ENCODE data around the gene FIBP.
A peak's percentile ranks its signal among the peaks of the same experiment; 100 is the strongest.
"Not testable (repeated sequence)": the region's sequence is repeated elsewhere in the genome, so short reads cannot be mapped to it uniquely, and the experiment has no call there.

FIBP gene

GRCh38 chr11:65915101-65915820 lies 27.0 kb upstream of the FIBP start:
- no peak for DNase-seq (ENCODE audit: low read depth in 2 of 2)

GRCh38 chr11:65912845-65913244 lies 24.6 kb upstream of the FIBP start:
- no peak for DNase-seq (ENCODE audit: low read depth in 2 of 2)

GRCh38 chr11:65911682-65912568 lies 23.7 kb upstream of the FIBP start:
- DNase-seq (ENCODE audit: low read depth in 2 of 2), result no peak

GRCh38 chr11:65907878-65908277 lies 19.6 kb upstream of the FIBP start:
- no peak for DNase-seq (ENCODE audit: low read depth in 2 of 2)

GRCh38 chr11:65906602-65907001 lies 18.3 kb upstream of the FIBP start:
- DNase-seq (ENCODE audit: low read depth in 2 of 2), result no peak

GRCh38 chr11:65903715-65904114 lies 15.4 kb upstream of the FIBP start:
- DNase-seq (ENCODE audit: low read depth in 2 of 2), result no peak

- no peak for DNase-seq (ENCODE audit: low read depth in 2 of 2)
Observed at GRCh38 chr11:65903068-65903481, 14.8 kb upstream of the FIBP start.

GRCh38 chr11:65900899-65901180 lies 12.6 kb upstream of the FIBP start:
- DNase-seq (ENCODE audit: low read depth in 2 of 2), result no peak

- peak; percentile 83 to 93 for DNase-seq (ENCODE audit: low read depth in 2 of 2)
Observed at GRCh38 chr11:65900125-65900898, 12.0 kb upstream of the FIBP start, which contains the start of gene FOSL1. FOSL1 (minus strand) TSS chr11:65900388; CDS start chr11:65900339, 49 bp downstream.

GRCh38 chr11:65899356-65900124 lies 11.3 kb upstream of the FIBP start:
- DNase-seq (ENCODE audit: low read depth in 2 of 2), result peak; percentile 63 to 71

- no peak for DNase-seq (ENCODE audit: low read depth in 2 of 2)
Observed at GRCh38 chr11:65898656-65899355, 10.5 kb upstream of the FIBP start.

- DNase-seq (ENCODE audit: low read depth in 2 of 2), result no peak
Observed at GRCh38 chr11:65897020-65897471, 8.8 kb upstream of the FIBP start.

GRCh38 chr11:65896034-65896999 lies 8.0 kb upstream of the FIBP start:
- no peak for DNase-seq (ENCODE audit: low read depth in 2 of 2)

GRCh38 chr11:65895482-65895981 lies 7.3 kb upstream of the FIBP start:
- no peak for DNase-seq (ENCODE audit: low read depth in 2 of 2)

GRCh38 chr11:65894034-65894591 lies 5.8 kb upstream of the FIBP start:
- DNase-seq (ENCODE audit: low read depth in 2 of 2), result no peak

- no peak for DNase-seq (ENCODE audit: low read depth in 2 of 2)
Observed at GRCh38 chr11:65892661-65893317, 4.5 kb upstream of the FIBP start.

GRCh38 chr11:65892137-65892540 lies 3.9 kb upstream of the FIBP start:
- DNase-seq (ENCODE audit: low read depth in 2 of 2), result not testable (repeated sequence)
